Measurements from ENCODE around the gene PSMC3.
A peak's percentile ranks its signal among the peaks of the same experiment; 100 is the strongest.

The PSMC3 gene

GRCh38 chr11:47407746-47408590 lies 18.3 kb downstream of the PSMC3 start, which contains the start of gene SLC39A13:
Gene SLC39A13, plus strand, starts transcription at chr11:47408590. Its CDS starts 1,505 bp downstream, at chr11:47410095.
- POLR2A ChIA-PET: interaction anchor here (0.5 to 2.4 kb wide), 6 partner anchors 13 to 97 kb away, joined by 4 to 12 read pairs (median 6); partner anchors contain the start of gene SPI1
- peak within 1 kb of the TSS; percentile 34 to 81 for H3K27ac ChIP-seq (ENCODE audit: insufficient read depth in 1 of 2, low read depth in 1 of 2, low read length in 2 of 2, poor library complexity in 1 of 2, severe bottlenecking in 2 of 2)
- CTCF ChIA-PET: interaction anchor here (0.9 to 14.8 kb wide), 6 partner anchors 9 to 48 kb away, joined by 3 to 217 read pairs (median 18); partner anchors contain the start of gene SPI1
- H3K4me1 ChIP-seq (ENCODE audit: control extremely low read depth in 1 of 4, control insufficient read depth in 4 of 4, insufficient read depth in 4 of 4, low read length in 3 of 4): peaks cover 14 to 39% (median 32%) of the 10 kb centered on the region in 4 experiments
- peak; percentile 96 to 99 (median 98) for DNase-seq
- no peaks in the 10 kb centered on the region for H3K27me3 ChIP-seq (replicated peaks in 2 of 5; ENCODE audit: control insufficient read depth in 4 of 5, insufficient read depth in 5 of 5, low read length in 4 of 5)
- H3K36me3 ChIP-seq (ENCODE audit: control insufficient read depth in 4 of 4, insufficient read depth in 4 of 4, low read length in 3 of 4): peaks cover 0 to 9% (median 5%) of the 10 kb centered on the region in 4 experiments
- no peaks in the 10 kb centered on the region for H3K9me3 ChIP-seq (ENCODE audit: control extremely low read depth in 1 of 5, control insufficient read depth in 4 of 5, insufficient read depth in 2 of 5, low read depth in 1 of 5, low read length in 4 of 5)
- WGBS (ENCODE audit: insufficient coverage): under 1% methylated on average over 46 of the region's 70 CpGs
- H3K4me3 ChIP-seq (ENCODE audit: control insufficient read depth in 1 of 7, extremely low read depth in 1 of 7, insufficient read depth in 4 of 7, low read depth in 2 of 7, low read length in 6 of 7): peak within 1 kb of the TSS; percentile 50 to 80 (median 72)

- Histone ChIP-seq H3K4me1 (ENCODE audit: control extremely low read depth in 1 of 4, control insufficient read depth in 4 of 4, insufficient read depth in 4 of 4, low read length in 3 of 4) (peaks cover 14 to 43% (median 35%) of the 10 kb centered on the region in 4 experiments), H3K9me3 (ENCODE audit: control extremely low read depth in 1 of 5, control insufficient read depth in 4 of 5, insufficient read depth in 2 of 5, low read depth in 1 of 5, low read length in 4 of 5) (no peaks in the 10 kb centered on the region), H3K4me3 (ENCODE audit: control insufficient read depth in 1 of 7, extremely low read depth in 1 of 7, insufficient read depth in 4 of 7, low read depth in 2 of 7, low read length in 6 of 7) (peak overlapping the region in 6 of 7 experiments; percentile 62 to 80 (median 70)), H3K27ac (ENCODE audit: insufficient read depth in 1 of 2, low read depth in 1 of 2, low read length in 2 of 2, poor library complexity in 1 of 2, severe bottlenecking in 2 of 2) (peak overlapping the region; percentile 34 to 81), H3K36me3 (ENCODE audit: control insufficient read depth in 4 of 4, insufficient read depth in 4 of 4, low read length in 3 of 4) (peaks cover 0 to 9% (median 5%) of the 10 kb centered on the region in 4 experiments), H3K27me3 (replicated peaks in 2 of 5; ENCODE audit: control insufficient read depth in 4 of 5, insufficient read depth in 5 of 5, low read length in 4 of 5) (no peaks in the 10 kb centered on the region)
- 62% methylated on average over 10 of the region's 12 CpGs for WGBS (ENCODE audit: insufficient coverage)
- CTCF ChIA-PET: interaction anchor here (1.6 to 14.8 kb wide), 4 partner anchors 13 to 47 kb away, joined by 7 to 217 read pairs (median 84); partner anchors contain the start of gene SPI1
- POLR2A ChIA-PET: interaction anchor here (0.8 to 2.4 kb wide), 3 partner anchors 13 to 29 kb away, joined by 3 to 12 read pairs (median 4); partner anchors contain the start of gene SPI1
- DNase-seq: no peak
These were observed 19.1 kb downstream of the PSMC3 start for GRCh38 chr11:47406896-47407745.

GRCh38 chr11:47403571-47403970 lies 22.7 kb downstream of the PSMC3 start:
- Histone ChIP-seq H3K4me1 (ENCODE audit: control extremely low read depth in 1 of 4, control insufficient read depth in 4 of 4, insufficient read depth in 4 of 4, low read length in 3 of 4) (peaks cover 22 to 61% (median 54%) of the 10 kb centered on the region in 4 experiments), H3K9me3 (ENCODE audit: control extremely low read depth in 1 of 5, control insufficient read depth in 4 of 5, insufficient read depth in 2 of 5, low read depth in 1 of 5, low read length in 4 of 5) (no peaks in the 10 kb centered on the region), H3K36me3 (ENCODE audit: control insufficient read depth in 4 of 4, insufficient read depth in 4 of 4, low read length in 3 of 4) (no peaks in the 10 kb centered on the region), H3K27ac (ENCODE audit: insufficient read depth in 1 of 2, low read depth in 1 of 2, low read length in 2 of 2, poor library complexity in 1 of 2, severe bottlenecking in 2 of 2) (no peak overlapping the region), H3K27me3 (replicated peaks in 2 of 5; ENCODE audit: control insufficient read depth in 4 of 5, insufficient read depth in 5 of 5, low read length in 4 of 5) (no peaks in the 10 kb centered on the region), H3K4me3 (ENCODE audit: control insufficient read depth in 1 of 7, extremely low read depth in 1 of 7, insufficient read depth in 4 of 7, low read depth in 2 of 7, low read length in 6 of 7) (no peak overlapping the region)
- no peak for DNase-seq
- 55% methylated on average over 3 of the region's 3 CpGs for WGBS (ENCODE audit: insufficient coverage)
- ChIA-PET POLR2A (interaction anchor here (1.1 to 1.5 kb wide), 3 partner anchors 10 to 27 kb away, joined by 3 to 4 read pairs (median 3); no protein-coding TSS in a partner anchor), CTCF (interaction anchor here (0.9 to 14.8 kb wide), 6 partner anchors 10 to 43 kb away, joined by 3 to 217 read pairs (median 35); partner anchors contain the start of gene SPI1)

- POLR2A ChIA-PET: interaction anchor here (1.1 to 1.5 kb wide), 3 partner anchors 10 to 26 kb away, joined by 3 to 4 read pairs (median 3); no protein-coding TSS in a partner anchor
- no peak for DNase-seq
- WGBS (ENCODE audit: insufficient coverage): 74% methylated on average over 3 of the region's 4 CpGs
- Histone ChIP-seq H3K36me3 (ENCODE audit: control insufficient read depth in 4 of 4, insufficient read depth in 4 of 4, low read length in 3 of 4) (no peaks in the 10 kb centered on the region), H3K4me3 (ENCODE audit: control insufficient read depth in 1 of 7, extremely low read depth in 1 of 7, insufficient read depth in 4 of 7, low read depth in 2 of 7, low read length in 6 of 7) (no peak overlapping the region), H3K27ac (ENCODE audit: insufficient read depth in 1 of 2, low read depth in 1 of 2, low read length in 2 of 2, poor library complexity in 1 of 2, severe bottlenecking in 2 of 2) (no peak overlapping the region), H3K4me1 (ENCODE audit: control extremely low read depth in 1 of 4, control insufficient read depth in 4 of 4, insufficient read depth in 4 of 4, low read length in 3 of 4) (peaks cover 25 to 65% (median 58%) of the 10 kb centered on the region in 4 experiments), H3K27me3 (replicated peaks in 2 of 5; ENCODE audit: control insufficient read depth in 4 of 5, insufficient read depth in 5 of 5, low read length in 4 of 5) (no peaks in the 10 kb centered on the region), H3K9me3 (ENCODE audit: control extremely low read depth in 1 of 5, control insufficient read depth in 4 of 5, insufficient read depth in 2 of 5, low read depth in 1 of 5, low read length in 4 of 5) (no peaks in the 10 kb centered on the region)
- CTCF ChIA-PET: interaction anchor here (0.9 to 14.8 kb wide), 7 partner anchors 9 to 43 kb away, joined by 3 to 217 read pairs (median 12); partner anchors contain the start of gene SPI1
These were observed 23.1 kb downstream of the PSMC3 start for GRCh38 chr11:47403135-47403534.

GRCh38 chr11:47400768-47401279 lies 25.4 kb downstream of the PSMC3 start:
- peaks cover 15 to 67% (median 61%) of the 10 kb centered on the region in 4 experiments for H3K4me1 ChIP-seq (ENCODE audit: control extremely low read depth in 1 of 4, control insufficient read depth in 4 of 4, insufficient read depth in 4 of 4, low read length in 3 of 4)
- no peaks in the 10 kb centered on the region for H3K9me3 ChIP-seq (ENCODE audit: control extremely low read depth in 1 of 5, control insufficient read depth in 4 of 5, insufficient read depth in 2 of 5, low read depth in 1 of 5, low read length in 4 of 5)
- ChIA-PET CTCF (interaction anchor here (2.1 to 14.8 kb wide), 5 partner anchors 6 to 41 kb away, joined by 12 to 217 read pairs (median 58); partner anchors contain the start of genes SLC39A13 and SPI1), POLR2A (interaction anchor here (0.6 to 2.0 kb wide), 4 partner anchors 9 to 123 kb away, joined by 3 to 16 read pairs (median 6); partner anchors contain the start of gene SPI1)
- DNase-seq: peak; percentile 39 to 58 (median 54)
- peak overlapping the region in 4 of 7 experiments; percentile 48 to 73 (median 56) for H3K4me3 ChIP-seq (ENCODE audit: control insufficient read depth in 1 of 7, extremely low read depth in 1 of 7, insufficient read depth in 4 of 7, low read depth in 2 of 7, low read length in 6 of 7)
- 2% methylated on average over 6 of the region's 8 CpGs for WGBS (ENCODE audit: insufficient coverage)
- peak overlapping the region in 1 of 2 experiments; percentile 77 for H3K27ac ChIP-seq (ENCODE audit: insufficient read depth in 1 of 2, low read depth in 1 of 2, low read length in 2 of 2, poor library complexity in 1 of 2, severe bottlenecking in 2 of 2)
- no peaks in the 10 kb centered on the region for H3K36me3 ChIP-seq (ENCODE audit: control insufficient read depth in 4 of 4, insufficient read depth in 4 of 4, low read length in 3 of 4)
- H3K27me3 ChIP-seq (replicated peaks in 2 of 5; ENCODE audit: control insufficient read depth in 4 of 5, insufficient read depth in 5 of 5, low read length in 4 of 5): no peaks in the 10 kb centered on the region
